Bronchial epithelial cell (primary cell): ENCODE data around the gene EPC2. TPM values are rescaled to one million over a fixed set of nuclear protein-coding genes. Genes with fewer than 3 reads are reported as not detected.
A peak's percentile ranks its signal among the peaks of the same experiment; 100 is the strongest.

ENCODE experiments used
- DNase-seq: peaks from one replicate; pipeline ENCODE4 v3.0.0-alpha.2; 2010; ENCODE audit warnings: low read depth
- FAIRE-seq: peaks from 2 replicates; lab custom pipeline; 2011; peaks lifted over from hg19 to GRCh38; lab: Jason Lieb, UNC
- H3K27me3 ChIP-seq: 2 replicates; pipeline ENCODE4 v1.5.1; 2011; ENCODE audit warnings: low read length; ENCODE audit not compliant: control insufficient read depth, insufficient read depth
- H3K36me3 ChIP-seq: 2 replicates; pipeline ENCODE4 v1.5.1; 2011; ENCODE audit warnings: low read length; ENCODE audit not compliant: control insufficient read depth, insufficient read depth
- H3K4me3 ChIP-seq: 2 replicates; pipeline ENCODE4 v1.5.1; 2011; ENCODE audit warnings: mild to moderate bottlenecking, low read depth, low read length, control low read depth
- total RNA-seq: library from RNA; depleted of rRNA; stranded (reverse); fragments of >200 nt; gene quantifications from 2 replicates; pipeline ENCODE4 v1.2.1, GENCODE V29; 2014
- TF ChIP-seq, protein P1 (sequence below): IDR thresholded peaks from 2 replicates; pipeline ENCODE4 v1.5.1; 2011; ENCODE audit warnings: mild to moderate bottlenecking, moderate library complexity, low read length, control low read depth, inconsistent platforms; ENCODE audit not compliant: insufficient read depth, severe bottlenecking

The EPC2 gene
- total RNA-seq, 1 donor from 2014 or later = 10.8 TPM

DNA sequence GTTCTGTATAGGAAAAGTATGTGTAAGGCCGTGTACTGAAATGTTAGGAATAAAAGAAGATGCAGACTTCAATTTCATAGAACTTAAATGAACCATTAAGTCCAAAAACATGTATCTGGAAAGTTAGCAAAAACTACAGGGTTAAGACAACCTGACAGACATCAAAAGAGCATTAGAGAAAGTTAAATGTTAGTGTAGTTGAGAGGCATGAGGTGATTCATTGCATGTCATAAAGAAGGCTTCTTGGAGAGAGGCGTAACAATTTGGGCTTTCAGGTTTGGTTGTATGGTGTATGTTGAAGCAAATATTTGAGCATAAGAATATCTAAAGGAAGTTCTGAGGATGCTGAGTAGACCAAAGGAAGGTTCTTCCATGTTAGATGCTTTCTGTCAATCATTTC, 6.3 kb downstream of the EPC2 start:
- H3K4me3 ChIP-seq = no peak overlapping the region
- H3K36me3 ChIP-seq = no peaks in the 10 kb centered on the region
- FAIRE-seq = no peak
- no peaks in the 10 kb centered on the region for H3K27me3 ChIP-seq
- DNase-seq = peak; percentile 7
- TF ChIP-seq, protein P1, sequence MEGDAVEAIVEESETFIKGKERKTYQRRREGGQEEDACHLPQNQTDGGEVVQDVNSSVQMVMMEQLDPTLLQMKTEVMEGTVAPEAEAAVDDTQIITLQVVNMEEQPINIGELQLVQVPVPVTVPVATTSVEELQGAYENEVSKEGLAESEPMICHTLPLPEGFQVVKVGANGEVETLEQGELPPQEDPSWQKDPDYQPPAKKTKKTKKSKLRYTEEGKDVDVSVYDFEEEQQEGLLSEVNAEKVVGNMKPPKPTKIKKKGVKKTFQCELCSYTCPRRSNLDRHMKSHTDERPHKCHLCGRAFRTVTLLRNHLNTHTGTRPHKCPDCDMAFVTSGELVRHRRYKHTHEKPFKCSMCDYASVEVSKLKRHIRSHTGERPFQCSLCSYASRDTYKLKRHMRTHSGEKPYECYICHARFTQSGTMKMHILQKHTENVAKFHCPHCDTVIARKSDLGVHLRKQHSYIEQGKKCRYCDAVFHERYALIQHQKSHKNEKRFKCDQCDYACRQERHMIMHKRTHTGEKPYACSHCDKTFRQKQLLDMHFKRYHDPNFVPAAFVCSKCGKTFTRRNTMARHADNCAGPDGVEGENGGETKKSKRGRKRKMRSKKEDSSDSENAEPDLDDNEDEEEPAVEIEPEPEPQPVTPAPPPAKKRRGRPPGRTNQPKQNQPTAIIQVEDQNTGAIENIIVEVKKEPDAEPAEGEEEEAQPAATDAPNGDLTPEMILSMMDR = no peak

DNA sequence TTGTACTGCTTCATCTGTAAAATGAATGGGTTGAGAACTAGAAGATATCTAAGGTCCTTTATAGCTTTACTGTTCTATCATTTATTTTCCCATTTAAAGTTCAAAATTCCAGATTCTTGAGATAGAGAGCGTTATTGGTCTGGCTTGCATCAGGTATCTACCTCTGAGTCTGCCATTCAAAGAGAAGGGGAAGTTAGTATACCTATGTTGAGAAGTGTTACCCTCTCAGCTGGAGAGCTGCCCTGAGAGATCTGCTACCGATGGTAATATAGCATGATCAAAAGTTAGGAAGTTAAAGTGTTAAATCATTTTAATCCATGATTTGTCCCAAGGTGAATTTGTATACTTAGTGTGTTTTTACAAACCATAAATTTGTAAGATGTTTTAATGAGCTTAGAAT, 7.4 kb downstream of the EPC2 start:
- Histone ChIP-seq H3K36me3 (no peaks in the 10 kb centered on the region), H3K27me3 (no peaks in the 10 kb centered on the region), H3K4me3 (no peak overlapping the region)
- TF ChIP-seq, protein P1 = no peak
- DNase-seq = no peak
- FAIRE-seq = no peak

DNA sequence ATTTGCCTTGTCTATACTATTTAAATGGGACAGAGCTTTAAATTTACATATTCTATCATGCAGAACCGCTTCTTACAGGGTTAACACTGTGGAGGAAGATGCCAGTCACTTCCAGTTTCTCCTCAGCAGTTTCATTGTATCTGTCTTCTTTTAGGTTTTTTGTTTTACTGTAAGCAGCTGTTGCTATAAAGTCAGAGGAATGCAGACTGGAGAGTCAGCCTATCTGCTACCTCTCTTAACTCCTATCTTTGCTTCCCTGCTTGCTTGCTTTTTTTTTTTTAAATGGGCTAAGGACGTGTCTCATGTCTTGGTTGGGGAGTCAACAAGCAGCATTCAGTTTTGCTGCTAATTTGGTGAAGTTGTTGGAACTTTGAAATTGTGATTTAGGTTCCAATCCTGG, 8.9 kb downstream of the EPC2 start:
- Histone ChIP-seq H3K27me3 (no peaks in the 10 kb centered on the region), H3K4me3 (no peak overlapping the region), H3K36me3 (no peaks in the 10 kb centered on the region)
- TF ChIP-seq, protein P1 = no peak
- DNase-seq (no peak), FAIRE-seq (no peak)

DNA sequence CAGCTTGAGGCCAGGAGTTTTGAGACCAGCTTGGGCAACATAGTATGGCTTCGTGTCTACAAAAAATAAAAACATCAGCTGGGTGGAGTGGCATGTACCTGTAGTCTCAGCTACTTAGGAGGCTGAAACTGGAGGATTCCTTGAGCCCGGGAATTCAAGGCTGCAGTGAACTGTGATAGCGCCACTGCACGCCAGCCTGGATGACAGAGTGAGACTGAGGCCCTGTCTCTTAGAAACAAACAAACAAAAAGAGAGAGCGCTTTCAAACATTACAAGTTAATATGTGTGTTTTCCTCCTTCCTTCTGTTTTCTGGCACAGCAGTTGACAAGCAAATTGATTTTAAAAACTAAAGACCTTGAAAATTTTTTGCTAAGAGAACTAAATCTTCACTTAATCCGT, 9.9 kb downstream of the EPC2 start:
- DNase-seq = no peak
- no peak for FAIRE-seq
- TF ChIP-seq, protein P1 = no peak
- H3K4me3 ChIP-seq = no peak overlapping the region
- H3K36me3 ChIP-seq = no peaks in the 10 kb centered on the region
- H3K27me3 ChIP-seq = no peaks in the 10 kb centered on the region

DNA sequence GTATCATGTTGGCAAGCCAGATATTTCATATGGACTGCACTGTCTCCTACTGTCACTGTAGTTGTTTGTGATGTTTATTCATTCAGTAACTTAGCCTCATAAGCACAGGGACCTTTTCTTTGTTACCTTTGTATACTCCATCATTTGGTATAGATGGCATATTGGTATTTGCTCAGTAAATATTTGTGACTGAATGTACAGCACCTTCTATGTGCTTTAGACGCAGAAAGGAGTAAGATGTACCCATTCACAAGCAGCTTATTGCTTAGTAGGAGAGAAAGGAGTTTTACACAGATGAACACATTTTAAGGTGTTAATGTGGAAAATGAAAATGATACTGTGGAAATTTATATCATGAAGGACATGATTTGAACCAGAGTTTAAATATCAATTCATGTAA, 12.0 kb downstream of the EPC2 start:
- Histone ChIP-seq H3K4me3 (no peak overlapping the region), H3K27me3 (no peaks in the 10 kb centered on the region), H3K36me3 (no peaks in the 10 kb centered on the region)
- TF ChIP-seq, protein P1 = no peak
- DNase-seq (no peak), FAIRE-seq (no peak)

DNA sequence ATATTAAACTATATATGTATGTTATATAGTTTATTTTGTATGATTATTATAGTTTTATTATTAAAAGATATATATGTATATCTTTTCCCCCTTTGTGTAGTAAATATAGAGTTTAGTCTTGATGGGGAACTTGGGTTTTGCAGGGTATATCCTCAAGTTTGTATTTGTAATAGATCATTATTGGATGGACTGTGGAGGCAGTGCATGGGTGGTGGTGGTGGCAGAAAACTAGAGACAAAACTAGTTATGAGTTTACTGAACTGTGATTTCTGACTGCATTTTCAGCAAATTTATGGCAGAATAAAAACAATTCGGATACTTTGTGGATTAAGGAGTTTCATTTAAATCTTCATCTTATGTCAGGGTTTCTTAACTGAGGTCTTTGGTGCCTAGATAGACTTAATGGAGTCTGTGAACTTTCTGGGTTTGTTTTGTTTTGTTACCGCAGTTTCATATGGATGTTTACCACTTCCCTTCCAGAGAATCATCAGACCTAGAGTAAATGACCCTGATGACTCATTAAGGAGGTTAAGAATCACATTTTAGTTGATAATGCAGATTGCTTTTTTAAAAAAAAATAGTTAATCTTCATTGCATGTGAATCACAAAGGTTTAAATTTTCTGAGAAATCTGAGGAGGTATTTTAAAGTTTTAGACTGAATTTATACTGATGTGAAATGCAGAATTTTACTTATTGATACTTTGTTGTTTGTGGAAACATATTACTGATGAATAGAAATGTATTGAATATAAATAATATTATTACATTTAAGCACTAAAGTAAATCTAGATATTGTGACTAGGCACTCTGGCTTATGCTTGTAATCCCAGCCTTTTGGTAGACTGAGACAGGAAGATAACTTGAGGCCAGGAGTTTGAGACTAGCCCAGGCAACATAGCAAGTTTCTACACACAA, 14.5 kb downstream of the EPC2 start:
- no peak overlapping the region for H3K4me3 ChIP-seq
- DNase-seq (peak; percentile 76), FAIRE-seq (no peak)
- H3K27me3 ChIP-seq = no peaks in the 10 kb centered on the region
- TF ChIP-seq, protein P1 = no peak
- H3K36me3 ChIP-seq = no peaks in the 10 kb centered on the region
